HG03159 (cell line): ENCODE results near the gene ENG.
"Not testable (repeated sequence)": the region's sequence is repeated elsewhere in the genome, so short reads cannot be mapped to it uniquely, and the experiment has no call there.

Experiments used
- ATAC-seq: cut with Tn5 transposase; IDR thresholded peaks from one replicate; pipeline ENCODE4 v1.9.1; 2021; ENCODE audit warnings: mild to moderate bottlenecking, moderate library complexity; ENCODE audit not compliant: unreplicated experiment

Gene ENG

GRCh38 chr9:127878652-127879390, 24.4 kb upstream of the ENG start:
- ATAC-seq, result no peak

GRCh38 chr9:127878001-127878651, 23.7 kb upstream of the ENG start:
- no peak for ATAC-seq

GRCh38 chr9:127877566-127877998, 23.1 kb upstream of the ENG start, which contains the start of gene AK1:
Gene AK1 (minus strand): TSS chr9:127877675. CDS start chr9:127874617, 3,058 bp downstream.
- ATAC-seq, result no peak

- no peak for ATAC-seq
These were observed 22.5 kb upstream of the ENG start for GRCh38 chr9:127876764-127877562.

- ATAC-seq, result no peak
These were observed 21.7 kb upstream of the ENG start for GRCh38 chr9:127876026-127876763.

GRCh38 chr9:127875306-127875966, 21.0 kb upstream of the ENG start:
- ATAC-seq, result no peak

GRCh38 chr9:127874301-127875221, 20.1 kb upstream of the ENG start:
- ATAC-seq, result no peak

GRCh38 chr9:127873886-127874285, 19.4 kb upstream of the ENG start:
- ATAC-seq, result no peak

GRCh38 chr9:127873223-127873691, 18.8 kb upstream of the ENG start:
- ATAC-seq, result no peak

GRCh38 chr9:127872369-127873222, 18.1 kb upstream of the ENG start:
- ATAC-seq, result no peak

GRCh38 chr9:127871531-127871930, 17.1 kb upstream of the ENG start:
- no peak for ATAC-seq

GRCh38 chr9:127870887-127871286, 16.4 kb upstream of the ENG start:
- ATAC-seq, result no peak

GRCh38 chr9:127870153-127870491, 15.7 kb upstream of the ENG start:
- not testable (repeated sequence) for ATAC-seq

GRCh38 chr9:127869310-127870152, 15.1 kb upstream of the ENG start:
- no peak for ATAC-seq

GRCh38 chr9:127868278-127868902, 13.9 kb upstream of the ENG start:
- no peak for ATAC-seq

GRCh38 chr9:127867356-127868277, 13.2 kb upstream of the ENG start:
- ATAC-seq, result no peak
